Osteoblast (primary cell): Measurements from ENCODE around the gene BAG3. TPM values are rescaled to one million over a fixed set of nuclear protein-coding genes. Genes with fewer than 3 reads are reported as not detected.

Experiments used
- DNase-seq: peaks from one replicate; pipeline ENCODE4 v3.0.0; 2011; ENCODE audit warnings: low spot score, mixed read lengths; ENCODE audit not compliant: insufficient read length; ENCODE audit errors: missing footprints
- H2AFZ ChIP-seq: 2 replicates; pipeline ENCODE4 v1.6.0; 2011; ENCODE audit warnings: mild to moderate bottlenecking, low read length
- H3K27ac ChIP-seq: 2 replicates; pipeline ENCODE4 v1.5.1; 2011; ENCODE audit warnings: mild to moderate bottlenecking, low read depth, low read length, moderate library complexity
- H3K27me3 ChIP-seq: 2 replicates; pipeline ENCODE4 v1.6.0; 2012; ENCODE audit warnings: mild to moderate bottlenecking, control low read depth, inconsistent platforms, low read length, moderate library complexity; ENCODE audit not compliant: insufficient read depth
- H3K36me3 ChIP-seq: 2 replicates; pipeline ENCODE4 v1.5.1; 2011; ENCODE audit warnings: mild to moderate bottlenecking, low read length, control low read depth, moderate library complexity; ENCODE audit not compliant: insufficient read depth
- H3K4me1 ChIP-seq: 2 replicates; pipeline ENCODE4 v1.5.1; 2011; ENCODE audit warnings: mild to moderate bottlenecking, low read length, control low read depth, moderate library complexity; ENCODE audit not compliant: insufficient read depth
- H3K4me2 ChIP-seq: 2 replicates; pipeline ENCODE4 v1.6.0; 2011; ENCODE audit warnings: mild to moderate bottlenecking, low read length; ENCODE audit not compliant: insufficient read depth
- H3K4me3 ChIP-seq: fragments of 200-600 bp; sonication (generic); 3 replicates; pipeline ENCODE4 v1.5.1; 2012; ENCODE audit warnings: mild to moderate bottlenecking, low read length, inconsistent platforms; ENCODE audit not compliant: insufficient read depth
- H3K79me2 ChIP-seq: 2 replicates; pipeline ENCODE4 v1.6.0; 2012; ENCODE audit warnings: mild to moderate bottlenecking, low read length, control low read depth, inconsistent platforms; ENCODE audit not compliant: insufficient read depth
- H3K9me3 ChIP-seq: 2 replicates; pipeline ENCODE4 v1.5.1; 2011; ENCODE audit warnings: low read depth, low read length, control low read depth
- H4K20me1 ChIP-seq: 2 replicates; pipeline ENCODE4 v1.6.0; 2012; ENCODE audit warnings: mild to moderate bottlenecking, low read length, control low read depth; ENCODE audit not compliant: insufficient read depth
- total RNA-seq: library from RNA; depleted of rRNA; stranded (reverse); fragments of >200 nt; gene quantifications from 2 replicates; pipeline ENCODE4 v1.2.3, GENCODE V29; 2012
- TF ChIP-seq, protein P1 (sequence below): IDR thresholded peaks from 2 replicates; pipeline ENCODE4 v1.5.1; 2011; ENCODE audit warnings: mild to moderate bottlenecking, low read depth, low read length, moderate library complexity; ENCODE audit errors: extremely low read depth

Gene BAG3
- total RNA-seq, 1 donor: 12.7 TPM

DNA sequence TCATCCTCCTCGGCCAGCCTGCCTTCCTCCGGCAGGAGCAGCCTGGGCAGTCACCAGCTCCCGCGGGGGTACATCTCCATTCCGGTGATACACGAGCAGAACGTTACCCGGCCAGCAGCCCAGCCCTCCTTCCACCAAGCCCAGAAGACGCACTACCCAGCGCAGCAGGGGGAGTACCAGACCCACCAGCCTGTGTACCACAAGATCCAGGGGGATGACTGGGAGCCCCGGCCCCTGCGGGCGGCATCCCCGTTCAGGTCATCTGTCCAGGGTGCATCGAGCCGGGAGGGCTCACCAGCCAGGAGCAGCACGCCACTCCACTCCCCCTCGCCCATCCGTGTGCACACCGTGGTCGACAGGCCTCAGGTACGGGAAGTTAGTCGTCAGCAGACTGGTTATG, 21.1 kb downstream of the BAG3 start:
- H3K27me3 ChIP-seq: no peaks in the 10 kb centered on the region
- no peak overlapping the region for H3K27ac ChIP-seq
- DNase-seq: no peak
- H3K9me3 ChIP-seq: no peaks in the 10 kb centered on the region
- H4K20me1 ChIP-seq: peaks cover 50% of the 10 kb centered on the region
- H3K4me3 ChIP-seq: no peak overlapping the region
- H3K4me1 ChIP-seq: peaks cover 28% of the 10 kb centered on the region
- H2AFZ ChIP-seq: no peak overlapping the region
- peaks cover 65% of the 10 kb centered on the region for H3K36me3 ChIP-seq
- TF ChIP-seq, protein P1, sequence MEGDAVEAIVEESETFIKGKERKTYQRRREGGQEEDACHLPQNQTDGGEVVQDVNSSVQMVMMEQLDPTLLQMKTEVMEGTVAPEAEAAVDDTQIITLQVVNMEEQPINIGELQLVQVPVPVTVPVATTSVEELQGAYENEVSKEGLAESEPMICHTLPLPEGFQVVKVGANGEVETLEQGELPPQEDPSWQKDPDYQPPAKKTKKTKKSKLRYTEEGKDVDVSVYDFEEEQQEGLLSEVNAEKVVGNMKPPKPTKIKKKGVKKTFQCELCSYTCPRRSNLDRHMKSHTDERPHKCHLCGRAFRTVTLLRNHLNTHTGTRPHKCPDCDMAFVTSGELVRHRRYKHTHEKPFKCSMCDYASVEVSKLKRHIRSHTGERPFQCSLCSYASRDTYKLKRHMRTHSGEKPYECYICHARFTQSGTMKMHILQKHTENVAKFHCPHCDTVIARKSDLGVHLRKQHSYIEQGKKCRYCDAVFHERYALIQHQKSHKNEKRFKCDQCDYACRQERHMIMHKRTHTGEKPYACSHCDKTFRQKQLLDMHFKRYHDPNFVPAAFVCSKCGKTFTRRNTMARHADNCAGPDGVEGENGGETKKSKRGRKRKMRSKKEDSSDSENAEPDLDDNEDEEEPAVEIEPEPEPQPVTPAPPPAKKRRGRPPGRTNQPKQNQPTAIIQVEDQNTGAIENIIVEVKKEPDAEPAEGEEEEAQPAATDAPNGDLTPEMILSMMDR: no peak
- H3K4me2 ChIP-seq: no peak overlapping the region
- peaks cover 69% of the 10 kb centered on the region for H3K79me2 ChIP-seq

DNA sequence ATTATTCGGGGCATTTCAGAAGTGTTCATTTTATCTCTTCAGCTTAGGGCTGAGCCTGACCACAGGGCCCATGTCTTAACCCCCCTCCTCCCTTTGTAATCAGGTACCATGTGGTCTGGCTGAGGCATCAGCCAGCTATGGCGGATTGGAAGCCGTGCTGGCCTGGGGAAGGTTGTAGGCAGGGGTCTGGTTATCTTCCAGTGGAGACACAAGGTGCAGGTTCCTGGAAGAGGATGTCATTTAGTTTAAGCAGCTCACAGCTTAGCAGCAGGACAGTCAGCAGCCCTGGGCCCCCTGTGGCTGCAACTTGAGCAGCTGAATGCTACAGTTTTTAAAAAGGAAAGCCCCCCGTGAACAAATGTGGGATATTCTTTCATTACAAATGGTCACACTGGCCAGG, 22.1 kb downstream of the BAG3 start:
- Histone ChIP-seq H3K4me1 (peaks cover 22% of the 10 kb centered on the region), H3K4me3 (no peak overlapping the region), H3K4me2 (no peak overlapping the region), H4K20me1 (peaks cover 44% of the 10 kb centered on the region), H3K9me3 (no peaks in the 10 kb centered on the region), H3K27me3 (no peaks in the 10 kb centered on the region), H3K79me2 (peaks cover 62% of the 10 kb centered on the region), H3K27ac (no peak overlapping the region), H2AFZ (no peak overlapping the region), H3K36me3 (peaks cover 74% of the 10 kb centered on the region)
- TF ChIP-seq, protein P1: no peak
- no peak for DNase-seq

DNA sequence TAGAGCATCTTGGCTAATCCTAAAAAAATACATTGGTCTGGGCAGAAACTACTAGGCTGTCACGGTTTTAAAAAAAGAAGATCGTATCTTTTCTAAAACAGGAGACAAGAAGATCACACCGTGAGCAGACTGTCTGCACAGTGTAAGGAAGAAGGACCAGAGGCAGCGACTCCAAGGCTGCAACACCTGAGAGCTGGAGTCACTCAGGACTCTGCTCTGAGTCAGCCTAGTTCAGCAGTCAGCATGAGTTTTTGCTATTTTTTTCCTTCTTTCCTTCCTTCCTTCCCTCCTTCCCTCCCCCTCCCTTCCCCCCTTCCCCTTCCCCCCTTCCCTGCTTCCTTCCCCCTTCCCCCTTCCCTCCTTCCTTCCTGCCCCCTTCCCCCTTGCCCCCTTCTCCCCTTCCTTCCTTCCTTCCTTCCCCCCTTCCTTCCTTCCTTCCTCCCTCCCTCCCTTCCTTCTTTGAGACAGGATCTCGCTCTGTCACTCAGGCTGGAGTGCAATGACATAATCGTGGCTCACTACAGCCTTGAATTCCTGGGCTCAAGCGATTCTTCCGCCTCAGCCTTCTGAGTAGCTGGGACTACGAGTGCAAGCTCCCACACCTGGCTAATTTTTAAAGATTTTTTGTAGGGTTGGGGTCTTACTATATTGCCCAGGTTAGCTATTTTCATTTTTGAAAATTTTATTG, 24.4 kb downstream of the BAG3 start:
- TF ChIP-seq, protein P1: no peak
- Histone ChIP-seq H3K9me3 (no peaks in the 10 kb centered on the region), H2AFZ (no peak overlapping the region), H4K20me1 (peaks cover 31% of the 10 kb centered on the region), H3K27me3 (no peaks in the 10 kb centered on the region), H3K79me2 (peaks cover 38% of the 10 kb centered on the region), H3K27ac (no peak overlapping the region), H3K4me2 (no peak overlapping the region), H3K4me1 (peaks cover 29% of the 10 kb centered on the region), H3K36me3 (peaks cover 62% of the 10 kb centered on the region), H3K4me3 (no peak overlapping the region)
- DNase-seq: no peak

DNA sequence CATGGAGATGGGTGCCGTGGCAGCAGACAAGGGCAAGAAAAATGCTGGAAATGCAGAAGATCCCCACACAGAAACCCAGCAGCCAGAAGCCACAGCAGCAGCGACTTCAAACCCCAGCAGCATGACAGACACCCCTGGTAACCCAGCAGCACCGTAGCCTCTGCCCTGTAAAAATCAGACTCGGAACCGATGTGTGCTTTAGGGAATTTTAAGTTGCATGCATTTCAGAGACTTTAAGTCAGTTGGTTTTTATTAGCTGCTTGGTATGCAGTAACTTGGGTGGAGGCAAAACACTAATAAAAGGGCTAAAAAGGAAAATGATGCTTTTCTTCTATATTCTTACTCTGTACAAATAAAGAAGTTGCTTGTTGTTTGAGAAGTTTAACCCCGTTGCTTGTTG, 25.9 kb downstream of the BAG3 start:
- TF ChIP-seq, protein P1: no peak
- Histone ChIP-seq H3K27me3 (no peaks in the 10 kb centered on the region), H3K27ac (no peak overlapping the region), H3K4me1 (peaks cover 41% of the 10 kb centered on the region), H3K4me3 (no peak overlapping the region), H3K79me2 (peaks cover 29% of the 10 kb centered on the region), H3K4me2 (no peak overlapping the region), H4K20me1 (peaks cover 29% of the 10 kb centered on the region), H2AFZ (no peak overlapping the region), H3K9me3 (no peaks in the 10 kb centered on the region), H3K36me3 (peaks cover 50% of the 10 kb centered on the region)
- DNase-seq: no peak
